Measurements from ENCODE around the gene PLAAT3. TPM values are rescaled to one million over a fixed set of nuclear protein-coding genes. Genes with fewer than 3 reads are reported as not detected.
"Not testable (repeated sequence)": the region's sequence is repeated elsewhere in the genome, so short reads cannot be mapped to it uniquely, and the experiment has no call there.

Gene PLAAT3
- total RNA-seq, 2 donors from 2014 or later: 22.6 to 55.0 TPM

GRCh38 chr11:63641727-63642126 is 27.5 kb upstream of the PLAAT3 start:
- no peaks in the 10 kb centered on the region for H3K27me3 ChIP-seq
- peaks cover 0 to 13% of the 10 kb centered on the region in 2 donors for H3K36me3 ChIP-seq (replicated peaks in 1 of 2; ENCODE audit: insufficient read depth in 1 of 2, low read depth in 2 of 2)
- no peaks in the 10 kb centered on the region for H3K9me3 ChIP-seq
- TF ChIP-seq, protein P1, sequence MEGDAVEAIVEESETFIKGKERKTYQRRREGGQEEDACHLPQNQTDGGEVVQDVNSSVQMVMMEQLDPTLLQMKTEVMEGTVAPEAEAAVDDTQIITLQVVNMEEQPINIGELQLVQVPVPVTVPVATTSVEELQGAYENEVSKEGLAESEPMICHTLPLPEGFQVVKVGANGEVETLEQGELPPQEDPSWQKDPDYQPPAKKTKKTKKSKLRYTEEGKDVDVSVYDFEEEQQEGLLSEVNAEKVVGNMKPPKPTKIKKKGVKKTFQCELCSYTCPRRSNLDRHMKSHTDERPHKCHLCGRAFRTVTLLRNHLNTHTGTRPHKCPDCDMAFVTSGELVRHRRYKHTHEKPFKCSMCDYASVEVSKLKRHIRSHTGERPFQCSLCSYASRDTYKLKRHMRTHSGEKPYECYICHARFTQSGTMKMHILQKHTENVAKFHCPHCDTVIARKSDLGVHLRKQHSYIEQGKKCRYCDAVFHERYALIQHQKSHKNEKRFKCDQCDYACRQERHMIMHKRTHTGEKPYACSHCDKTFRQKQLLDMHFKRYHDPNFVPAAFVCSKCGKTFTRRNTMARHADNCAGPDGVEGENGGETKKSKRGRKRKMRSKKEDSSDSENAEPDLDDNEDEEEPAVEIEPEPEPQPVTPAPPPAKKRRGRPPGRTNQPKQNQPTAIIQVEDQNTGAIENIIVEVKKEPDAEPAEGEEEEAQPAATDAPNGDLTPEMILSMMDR (IDR thresholded peaks at IDR 0.05): no peak
- TF ChIP-seq POLR2A (IDR thresholded peaks at IDR 0.05): no peak
- H3K27ac ChIP-seq: no peak overlapping the region
- intact Hi-C loops (cut with DNase I): no loop called here
- no peak for DNase-seq
- ATAC-seq: no peak
- H3K4me3 ChIP-seq: no peak overlapping the region
- H3K4me1 ChIP-seq: peaks cover 24% of the 10 kb centered on the region

DNA sequence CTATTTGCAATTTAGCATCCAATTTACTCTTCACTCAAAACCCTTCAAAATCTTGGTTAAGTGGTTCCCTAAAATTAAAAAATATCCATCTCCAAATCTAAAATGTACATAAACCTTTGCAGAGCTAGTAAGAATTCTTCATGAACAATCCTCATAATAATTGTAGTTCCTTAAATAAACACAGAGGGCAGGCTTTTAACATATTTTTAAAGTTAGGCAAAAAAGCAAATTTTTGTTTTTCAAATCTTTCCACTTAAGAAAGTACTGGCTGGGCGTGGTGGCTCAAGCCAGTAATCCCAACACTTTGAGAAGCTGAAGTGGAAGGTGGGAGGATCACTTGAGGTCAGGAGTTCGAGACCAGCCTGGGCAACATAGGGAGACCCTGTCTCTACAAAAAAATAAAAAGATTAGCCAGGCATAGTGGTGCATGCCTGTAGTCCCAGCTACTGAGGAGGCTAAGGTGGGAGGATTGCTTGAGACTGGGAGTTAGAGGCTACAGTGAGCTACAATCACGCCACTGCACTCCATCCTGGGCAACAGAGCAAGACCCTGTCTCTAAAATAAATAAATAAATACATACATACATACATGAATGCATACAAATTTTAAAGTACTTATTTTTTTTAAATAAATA is 25.1 kb upstream of the PLAAT3 start:
- Histone ChIP-seq H3K4me1 (peaks cover 24% of the 10 kb centered on the region), H3K27me3 (no peaks in the 10 kb centered on the region), H3K4me3 (no peak overlapping the region), H3K27ac (no peak overlapping the region), H3K36me3 (replicated peaks in 1 of 2; ENCODE audit: insufficient read depth in 1 of 2, low read depth in 2 of 2) (peaks cover 0 to 11% of the 10 kb centered on the region in 2 donors), H3K9me3 (no peaks in the 10 kb centered on the region)
- DNase-seq (no peak), ATAC-seq (no peak)
- 73 to 76% methylated on average over 3 of the region's 3 CpGs for WGBS, 2 donors
- TF ChIP-seq POLR2A (IDR thresholded peaks at IDR 0.05): no peak
- TF ChIP-seq, protein P1 (IDR thresholded peaks at IDR 0.05): peak in 6 of 7 experiments; percentile 19 to 41 (median 34)
- intact Hi-C loops (cut with DNase I): loop anchor here (10.0 kb wide), 2 partner anchors 135 to 165 kb away; partner anchors contain the start of gene LGALS12

- peaks cover 21% of the 10 kb centered on the region for H3K4me1 ChIP-seq
- H3K36me3 ChIP-seq (replicated peaks in 1 of 2; ENCODE audit: insufficient read depth in 1 of 2, low read depth in 2 of 2); DNase-seq; ATAC-seq; H3K27ac ChIP-seq; H3K4me3 ChIP-seq; H3K27me3 ChIP-seq; H3K9me3 ChIP-seq: not testable (repeated sequence)
- intact Hi-C loops (cut with DNase I): loop anchor here (10.0 kb wide), 2 partner anchors 134 to 164 kb away; partner anchors contain the start of gene LGALS12
- WGBS, 2 donors: 92 to 95% methylated on average over 8 of the region's 8 CpGs
Measured at GRCh38 chr11:63638436-63638835, 24.2 kb upstream of the PLAAT3 start.

DNA sequence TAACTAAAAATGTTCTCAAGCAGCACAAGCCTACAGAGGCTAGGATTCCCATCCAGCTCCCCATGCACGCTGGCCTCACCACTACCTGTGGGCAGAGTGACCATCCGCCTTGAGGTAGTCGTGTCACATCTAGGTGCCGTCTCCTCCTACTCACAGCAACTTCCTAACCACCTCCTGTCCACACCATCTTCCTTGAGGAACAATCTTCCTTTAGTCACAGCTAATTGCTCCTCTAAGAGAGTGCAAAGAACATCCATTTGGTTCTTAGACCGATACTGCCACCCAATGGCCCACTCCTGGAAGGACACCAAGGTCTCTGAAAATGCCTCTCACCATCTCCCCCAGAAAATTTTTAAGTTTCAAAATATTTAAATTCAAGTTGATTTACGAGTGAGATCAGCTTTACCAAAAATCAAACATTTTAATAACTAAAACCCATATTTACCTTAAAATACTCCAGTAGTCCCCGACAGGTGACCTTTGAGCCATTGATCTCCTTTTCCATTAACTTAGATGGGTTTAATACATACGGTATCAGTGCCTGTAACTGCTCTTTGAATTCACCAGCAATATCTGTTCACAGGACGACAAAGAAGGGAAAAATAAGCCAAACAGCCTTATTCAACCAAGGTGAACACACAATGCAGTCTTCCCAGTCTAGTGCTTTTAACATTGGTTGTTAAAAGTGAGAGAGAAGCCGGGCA is 21.7 kb upstream of the PLAAT3 start:
- Histone ChIP-seq H3K27me3 (no peaks in the 10 kb centered on the region), H3K36me3 (replicated peaks in 1 of 2; ENCODE audit: insufficient read depth in 1 of 2, low read depth in 2 of 2) (peaks cover 0 to 8% of the 10 kb centered on the region in 2 donors), H3K4me3 (no peak overlapping the region), H3K4me1 (peaks cover 11% of the 10 kb centered on the region), H3K27ac (no peak overlapping the region), H3K9me3 (no peaks in the 10 kb centered on the region)
- DNase-seq (peak; percentile 53 to 69 (median 62)), ATAC-seq (peak; percentile 69)
- 60 to 69% methylated on average over 10 of the region's 10 CpGs for WGBS, 2 donors
- no peak for TF ChIP-seq POLR2A (IDR thresholded peaks at IDR 0.05)
- TF ChIP-seq, protein P1 (IDR thresholded peaks at IDR 0.05): peak; percentile 44 to 91 (median 81)
- intact Hi-C loops (cut with DNase I): loop anchor here (10.0 kb wide), 2 partner anchors 131 to 161 kb away; partner anchors contain the start of gene LGALS12

GRCh38 chr11:63629426-63629825 is 15.2 kb upstream of the PLAAT3 start:
- intact Hi-C loops (cut with DNase I): no loop called here
- 88 to 93% methylated on average over 3 of the region's 3 CpGs for WGBS, 2 donors
- no peak for ATAC-seq
- Histone ChIP-seq H3K27ac (no peak overlapping the region), H3K9me3 (no peaks in the 10 kb centered on the region), H3K27me3 (no peaks in the 10 kb centered on the region), H3K4me3 (no peak overlapping the region), H3K36me3 (replicated peaks in 1 of 2; ENCODE audit: insufficient read depth in 1 of 2, low read depth in 2 of 2) (peaks cover 0 to 13% of the 10 kb centered on the region in 2 donors), H3K4me1 (peaks cover 13% of the 10 kb centered on the region)
- no peak for DNase-seq
- TF ChIP-seq POLR2A (IDR thresholded peaks at IDR 0.05): no peak
- TF ChIP-seq, protein P1 (IDR thresholded peaks at IDR 0.05): no peak
